Smooth muscle cell (in vitro differentiated cells): ENCODE measurements around the gene ZBTB8B. TPM values are rescaled to one million over a fixed set of nuclear protein-coding genes. Genes with fewer than 3 reads are reported as not detected.
"Not testable (repeated sequence)": the region's sequence is repeated elsewhere in the genome, so short reads cannot be mapped to it uniquely, and the experiment has no call there.

ENCODE experiments used
- DNase-seq: peaks from one replicate; lab custom pipeline; 2025; ENCODE audit not compliant: unreplicated experiment; lab: John Stamatoyannopoulos, UW
- H2AFZ ChIP-seq: fragments of 200-600 bp; sonication (generic); 2 replicates; pipeline ENCODE4 v1.6.0; 2016; ENCODE audit warnings: antibody characterized with exemption, low read depth, mild to moderate bottlenecking
- H3F3A ChIP-seq: fragments of 200-600 bp; sonication (generic); 2 replicates; pipeline ENCODE4 v1.6.0; 2017; ENCODE audit warnings: antibody characterized with exemption, low read depth
- H3K27ac ChIP-seq: fragments of 200-600 bp; sonication (generic); 2 replicates; pipeline ENCODE4 v1.5.1; 2016; ENCODE audit warnings: low read depth, mild to moderate bottlenecking
- H3K27me3 ChIP-seq: fragments of 200-600 bp; sonication (generic); 2 replicates; pipeline ENCODE4 v1.6.1; 2016; ENCODE audit warnings: low read depth, mild to moderate bottlenecking
- H3K36me3 ChIP-seq: fragments of 200-600 bp; sonication (generic); 2 replicates; pipeline ENCODE4 v1.5.1; 2016; ENCODE audit warnings: low read depth
- H3K4me1 ChIP-seq: fragments of 200-600 bp; sonication (generic); 2 replicates; pipeline ENCODE4 v1.5.1; 2016; ENCODE audit warnings: low read depth
- H3K4me2 ChIP-seq: fragments of 200-600 bp; sonication (generic); 2 replicates; pipeline ENCODE4 v1.6.0; 2016; ENCODE audit warnings: mild to moderate bottlenecking
- H3K4me3 ChIP-seq: fragments of 200-600 bp; sonication (generic); 2 replicates; pipeline ENCODE4 v1.5.1; 2016; ENCODE audit warnings: mild to moderate bottlenecking
- H3K79me2 ChIP-seq: fragments of 200-600 bp; sonication (generic); 2 replicates; pipeline ENCODE4 v1.6.0; 2016; ENCODE audit warnings: low read depth, mild to moderate bottlenecking
- H3K9ac ChIP-seq: fragments of 200-600 bp; sonication (generic); 2 replicates; pipeline ENCODE4 v1.6.0; 2016; ENCODE audit warnings: low read depth
- H3K9me3 ChIP-seq: fragments of 200-600 bp; sonication (generic); replicated peaks from 2 replicates; pipeline ENCODE4 v1.5.1; 2016; ENCODE audit warnings: low read depth
- H4K20me1 ChIP-seq: fragments of 200-600 bp; sonication (generic); 2 replicates; pipeline ENCODE4 v1.6.0; 2016; ENCODE audit warnings: low read depth
- CTCF ChIP-seq: fragments of 200-600 bp; sonication (generic); IDR thresholded peaks from 2 replicates; pipeline ENCODE4 v1.5.1; 2017; ENCODE audit warnings: borderline replicate concordance, mild to moderate bottlenecking, antibody characterized with exemption; ENCODE audit not compliant: insufficient read depth, poor library complexity, severe bottlenecking
- WGBS: methylation state at CpG from one replicate; pipeline ENCODE4 v1.1.7; 2016; ENCODE audit warnings: low lambda C conversion rate; 5-methylcytosine and 5-hydroxymethylcytosine counted together
- polyA plus RNA-seq: library from polyadenylated mRNA; unstranded; fragments of >200 nt; fragmentation: Nextera tagmentation; extraction: Ambion mirVana; gene quantifications from 2 replicates; pipeline ENCODE4 v1.2.1, GENCODE V29; 2016
- total RNA-seq: library from RNA; depleted of rRNA; stranded (reverse); fragments of >200 nt; gene quantifications from 2 replicates; pipeline ENCODE4 v1.2.3, GENCODE V29; 2014

The ZBTB8B gene
- total and polyA plus RNA-seq, 2 experiments from 2014 or later, result 0.13 TPM; not detected in 1

GRCh38 chr1:32427264-32427963, 37.5 kb upstream of the ZBTB8B start:
- no peak overlapping the region for H3K4me3 ChIP-seq
- no peak overlapping the region for H2AFZ ChIP-seq
- no peak overlapping the region for H3K4me2 ChIP-seq
- H3K9ac ChIP-seq, result no peak overlapping the region
- H3K36me3 ChIP-seq, result no peaks in the 10 kb centered on the region
- WGBS, result 94% methylated on average over 15 of the region's 17 CpGs
- no peak for TF ChIP-seq CTCF
- no peaks in the 10 kb centered on the region for H3K9me3 ChIP-seq
- no peaks in the 10 kb centered on the region for H3F3A ChIP-seq
- no peaks in the 10 kb centered on the region for H4K20me1 ChIP-seq
- no peaks in the 10 kb centered on the region for H3K4me1 ChIP-seq
- no peak for DNase-seq
- H3K79me2 ChIP-seq, result no peaks in the 10 kb centered on the region
- no peaks in the 10 kb centered on the region for H3K27me3 ChIP-seq
- H3K27ac ChIP-seq, result no peak overlapping the region

GRCh38 chr1:32431736-32432400, 33.0 kb upstream of the ZBTB8B start:
- Histone ChIP-seq H3K36me3 (no peaks in the 10 kb centered on the region), H3K9ac (no peak overlapping the region), H3F3A (no peaks in the 10 kb centered on the region), H3K9me3 (no peaks in the 10 kb centered on the region), H2AFZ (no peak overlapping the region), H3K4me3 (no peak overlapping the region), H3K27me3 (no peaks in the 10 kb centered on the region), H3K4me1 (no peaks in the 10 kb centered on the region), H3K27ac (no peak overlapping the region), H3K4me2 (no peak overlapping the region), H3K79me2 (no peaks in the 10 kb centered on the region), H4K20me1 (no peaks in the 10 kb centered on the region)
- no peak for DNase-seq
- 63% methylated on average over 4 of the region's 4 CpGs for WGBS
- no peak for TF ChIP-seq CTCF

GRCh38 chr1:32438136-32438535, 26.7 kb upstream of the ZBTB8B start:
- DNase-seq, result no peak
- H2AFZ ChIP-seq, result no peak overlapping the region
- H3K4me3 ChIP-seq, result no peak overlapping the region
- H4K20me1 ChIP-seq, result no peaks in the 10 kb centered on the region
- no peaks in the 10 kb centered on the region for H3K36me3 ChIP-seq
- H3K79me2 ChIP-seq, result no peaks in the 10 kb centered on the region
- H3K4me2 ChIP-seq, result no peak overlapping the region
- no peak for TF ChIP-seq CTCF
- H3K27me3 ChIP-seq, result no peaks in the 10 kb centered on the region
- H3K4me1 ChIP-seq, result no peaks in the 10 kb centered on the region
- H3K27ac ChIP-seq, result no peak overlapping the region
- H3F3A ChIP-seq, result no peaks in the 10 kb centered on the region
- no peak overlapping the region for H3K9ac ChIP-seq
- 36% methylated on average over 1 of the region's 1 CpG for WGBS
- H3K9me3 ChIP-seq, result no peaks in the 10 kb centered on the region

- not testable (repeated sequence) for H3K9me3 ChIP-seq, DNase-seq, H3K27me3 ChIP-seq, H3K79me2 ChIP-seq, H2AFZ ChIP-seq, H3K36me3 ChIP-seq, H3K4me3 ChIP-seq, H3K27ac ChIP-seq, H3K9ac ChIP-seq, H3F3A ChIP-seq, H3K4me2 ChIP-seq, H3K4me1 ChIP-seq, H4K20me1 ChIP-seq
- 97% methylated on average over 3 of the region's 4 CpGs for WGBS
Observed at GRCh38 chr1:32438777-32439176, 26.1 kb upstream of the ZBTB8B start.

- H3K27me3 ChIP-seq, H3K4me2 ChIP-seq, H3K4me1 ChIP-seq, H3K36me3 ChIP-seq, H3K9ac ChIP-seq, DNase-seq, H3F3A ChIP-seq, H2AFZ ChIP-seq, H3K9me3 ChIP-seq, H4K20me1 ChIP-seq, H3K79me2 ChIP-seq, H3K27ac ChIP-seq, H3K4me3 ChIP-seq: not testable (repeated sequence)
- 95% methylated on average over 10 of the region's 10 CpGs for WGBS
Observed at GRCh38 chr1:32441467-32441866, 23.4 kb upstream of the ZBTB8B start.
